PFSK-1 (cell line): ENCODE data around the gene EFHC2.

Experiments
- POLR2AphosphoS5 ChIP-seq: IDR thresholded peaks from 2 replicates; pipeline ENCODE4 v1.6.1; 2012; ENCODE audit warnings: low read depth, mild to moderate bottlenecking, control low read depth, low read length, moderate library complexity
- SIN3A ChIP-seq: IDR thresholded peaks from 2 replicates; pipeline ENCODE4 v1.6.1; 2012; ENCODE audit warnings: mild to moderate bottlenecking, low read length, moderate library complexity, borderline replicate concordance; ENCODE audit not compliant: insufficient read depth
- TAF1 ChIP-seq: IDR thresholded peaks from 2 replicates; pipeline ENCODE4 v1.6.1; 2012; ENCODE audit warnings: low read length, control low read depth, borderline replicate concordance; ENCODE audit not compliant: insufficient read depth
- TF ChIP-seq, protein P1 (sequence below), 2 experiments: IDR thresholded peaks; 2 replicates each; pipeline versions ENCODE4 v1.6.1 to v1.8.0; 2011 to 2012; ENCODE audit warnings: low read depth in 2 of 2, low read length in 2 of 2, control low read depth in 1 of 2, inconsistent platforms in 1 of 2, mild to moderate bottlenecking in 1 of 2, moderate library complexity in 1 of 2; ENCODE audit not compliant: insufficient read depth in 1 of 2

GRCh38 chrX:44342866-44343265 is 606 bp downstream of the EFHC2 start:
- TF ChIP-seq, protein P1, sequence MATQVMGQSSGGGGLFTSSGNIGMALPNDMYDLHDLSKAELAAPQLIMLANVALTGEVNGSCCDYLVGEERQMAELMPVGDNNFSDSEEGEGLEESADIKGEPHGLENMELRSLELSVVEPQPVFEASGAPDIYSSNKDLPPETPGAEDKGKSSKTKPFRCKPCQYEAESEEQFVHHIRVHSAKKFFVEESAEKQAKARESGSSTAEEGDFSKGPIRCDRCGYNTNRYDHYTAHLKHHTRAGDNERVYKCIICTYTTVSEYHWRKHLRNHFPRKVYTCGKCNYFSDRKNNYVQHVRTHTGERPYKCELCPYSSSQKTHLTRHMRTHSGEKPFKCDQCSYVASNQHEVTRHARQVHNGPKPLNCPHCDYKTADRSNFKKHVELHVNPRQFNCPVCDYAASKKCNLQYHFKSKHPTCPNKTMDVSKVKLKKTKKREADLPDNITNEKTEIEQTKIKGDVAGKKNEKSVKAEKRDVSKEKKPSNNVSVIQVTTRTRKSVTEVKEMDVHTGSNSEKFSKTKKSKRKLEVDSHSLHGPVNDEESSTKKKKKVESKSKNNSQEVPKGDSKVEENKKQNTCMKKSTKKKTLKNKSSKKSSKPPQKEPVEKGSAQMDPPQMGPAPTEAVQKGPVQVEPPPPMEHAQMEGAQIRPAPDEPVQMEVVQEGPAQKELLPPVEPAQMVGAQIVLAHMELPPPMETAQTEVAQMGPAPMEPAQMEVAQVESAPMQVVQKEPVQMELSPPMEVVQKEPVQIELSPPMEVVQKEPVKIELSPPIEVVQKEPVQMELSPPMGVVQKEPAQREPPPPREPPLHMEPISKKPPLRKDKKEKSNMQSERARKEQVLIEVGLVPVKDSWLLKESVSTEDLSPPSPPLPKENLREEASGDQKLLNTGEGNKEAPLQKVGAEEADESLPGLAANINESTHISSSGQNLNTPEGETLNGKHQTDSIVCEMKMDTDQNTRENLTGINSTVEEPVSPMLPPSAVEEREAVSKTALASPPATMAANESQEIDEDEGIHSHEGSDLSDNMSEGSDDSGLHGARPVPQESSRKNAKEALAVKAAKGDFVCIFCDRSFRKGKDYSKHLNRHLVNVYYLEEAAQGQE (IDR thresholded peaks at IDR 0.05; ENCODE audit: insufficient read depth in 1 of 2, low read depth in 2 of 2, low read length in 2 of 2) = no peak
- TF ChIP-seq POLR2AphosphoS5 (no peak), TAF1 (no peak), SIN3A (no peak)
